GM18861 (cell line): ENCODE measurements around the gene SORCS2.

Experiments used
- ATAC-seq: cut with Tn5 transposase; IDR thresholded peaks from one replicate; pipeline ENCODE4 v1.9.1; 2021; ENCODE audit not compliant: unreplicated experiment

The SORCS2 gene

DNA sequence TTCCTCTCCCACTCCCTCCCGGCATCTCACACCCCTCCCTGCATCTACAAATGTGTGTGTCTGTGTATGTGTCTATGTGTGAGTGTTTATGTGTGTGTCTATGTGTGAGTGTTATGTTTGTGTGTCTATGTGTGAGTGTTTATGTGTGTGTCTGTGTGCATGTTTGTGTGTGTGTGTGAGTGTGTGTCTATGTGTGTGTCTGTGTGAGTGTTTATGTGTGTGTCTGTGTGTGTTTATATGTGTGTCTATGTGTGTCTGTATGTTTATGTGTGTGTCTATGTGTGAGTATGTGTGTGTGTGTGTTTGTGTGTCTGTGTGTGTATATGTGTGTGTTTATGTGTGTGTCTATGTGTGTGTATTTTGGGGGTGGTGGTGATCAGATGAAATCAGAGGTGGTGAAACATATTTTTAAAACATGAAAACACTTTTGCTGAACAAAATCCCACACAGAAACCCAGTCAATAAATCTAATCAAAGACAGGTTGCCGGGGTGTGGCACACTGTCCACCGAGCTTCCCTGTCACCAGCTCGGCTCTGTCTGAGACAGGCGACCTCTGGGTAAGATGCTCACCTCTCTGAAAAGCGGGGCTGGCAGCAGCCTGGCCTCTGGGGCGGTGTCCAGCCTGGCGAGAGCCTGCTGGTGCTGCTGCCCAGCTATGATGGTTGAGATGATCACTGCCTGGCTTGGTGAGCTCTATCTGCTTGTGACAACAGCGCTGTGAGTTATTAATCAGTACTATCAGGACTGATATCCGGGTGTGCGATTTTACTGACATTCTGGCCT lies 429.1 kb downstream of the SORCS2 start:
- no peak for ATAC-seq

DNA sequence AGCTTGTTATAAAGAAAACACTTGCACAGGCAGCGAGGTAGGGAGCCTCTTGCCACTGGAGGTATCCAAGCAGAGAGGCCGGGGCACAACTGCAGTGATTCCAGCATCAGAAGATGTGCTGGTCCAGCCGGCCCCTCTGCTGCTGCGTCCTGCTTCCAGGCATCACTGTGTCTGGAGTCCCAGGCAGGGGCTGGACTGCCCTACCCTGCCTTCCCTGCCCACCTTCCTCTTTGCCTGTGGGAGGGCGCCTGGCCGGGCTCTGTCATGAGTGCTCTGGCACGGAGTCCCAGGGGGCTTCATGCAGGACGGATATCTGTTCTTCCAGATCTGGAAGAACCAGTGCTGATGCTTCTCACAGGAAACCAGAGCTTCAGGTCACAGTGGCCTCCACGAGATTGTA lies 430.0 kb downstream of the SORCS2 start:
- no peak for ATAC-seq

DNA sequence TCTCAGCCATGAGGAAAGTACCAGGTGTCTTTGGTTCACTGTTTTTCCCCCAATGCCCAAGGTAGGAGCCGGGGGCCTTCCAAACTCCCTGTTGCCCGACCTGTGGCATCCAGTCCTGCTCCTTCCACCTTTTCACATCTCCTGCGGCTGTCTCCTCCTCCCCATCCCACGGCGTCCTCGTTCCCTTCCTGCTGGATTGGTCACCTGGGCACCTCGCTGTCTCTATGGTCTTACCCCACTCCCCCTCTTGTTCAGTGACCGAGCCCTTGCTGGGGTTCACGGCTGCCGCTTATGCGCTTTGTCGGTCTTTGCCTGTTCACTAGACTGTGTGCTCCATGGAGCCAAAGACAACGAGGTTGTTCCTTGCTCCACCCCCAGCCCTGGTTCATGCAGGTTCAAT lies 431.1 kb downstream of the SORCS2 start:
- ATAC-seq = no peak

DNA sequence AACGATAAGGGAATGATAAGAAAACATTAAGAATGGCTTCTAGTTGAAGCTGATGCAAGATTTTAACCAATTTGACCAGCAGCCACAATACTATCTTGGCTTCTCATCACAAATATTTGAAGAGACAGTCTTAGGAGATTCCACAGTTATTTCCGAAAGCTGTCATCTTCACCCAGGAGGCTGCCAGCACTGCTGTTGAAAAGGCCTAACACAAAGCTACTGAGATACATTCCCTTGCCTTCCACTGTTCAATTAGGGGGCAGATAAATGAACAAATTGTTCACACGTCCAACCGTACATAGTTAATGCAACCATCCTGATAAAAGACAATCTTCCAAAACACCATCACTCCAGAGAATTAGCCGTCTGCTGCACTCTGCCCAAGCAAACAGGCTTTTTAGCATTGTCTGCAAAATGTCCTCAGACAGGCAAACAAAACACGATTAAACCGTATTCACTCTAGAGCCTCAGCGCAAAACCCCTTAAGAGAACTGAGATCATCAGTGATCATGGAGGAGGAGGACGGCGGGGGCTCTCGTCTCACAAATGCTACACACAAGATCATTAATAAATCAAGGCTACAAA lies 432.1 kb downstream of the SORCS2 start:
- no peak for ATAC-seq

DNA sequence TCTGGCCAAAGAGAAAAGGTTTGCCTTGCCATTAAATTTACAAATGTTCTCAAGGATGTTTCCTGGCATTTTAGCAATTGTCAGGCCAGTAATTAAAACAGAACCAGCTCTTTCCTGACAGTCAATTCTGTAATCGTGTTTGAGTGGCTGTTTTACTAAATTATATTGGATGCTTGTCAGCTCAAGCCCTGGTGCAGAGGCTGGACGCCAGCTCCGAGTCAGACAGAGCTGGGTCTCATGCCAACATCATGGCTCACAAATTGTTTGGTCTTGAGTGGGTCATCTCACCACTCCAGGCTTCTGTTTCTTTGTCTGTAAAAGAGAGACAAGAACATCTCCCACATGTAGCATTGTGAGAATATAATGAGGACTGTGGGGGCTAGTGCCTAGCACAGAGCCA lies 432.7 kb downstream of the SORCS2 start:
- ATAC-seq = no peak

DNA sequence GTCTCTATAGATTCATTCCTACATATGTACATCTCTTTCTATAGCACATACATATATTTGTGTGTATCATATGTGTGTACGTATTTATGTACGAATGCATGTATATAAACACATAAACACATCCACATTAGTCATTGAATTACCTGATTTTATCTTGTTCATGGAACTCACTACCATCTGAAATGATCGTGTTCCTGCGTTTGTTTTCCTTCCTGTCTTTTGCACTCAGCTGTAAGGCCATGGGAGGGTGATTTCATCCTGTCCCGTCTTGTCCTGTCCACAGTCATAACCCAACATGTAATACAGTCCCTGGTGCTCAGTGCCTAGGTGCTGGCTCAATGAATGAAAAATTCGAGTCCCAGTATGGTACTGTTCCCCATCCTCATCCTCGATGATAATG lies 434.2 kb downstream of the SORCS2 start:
- no peak for ATAC-seq

DNA sequence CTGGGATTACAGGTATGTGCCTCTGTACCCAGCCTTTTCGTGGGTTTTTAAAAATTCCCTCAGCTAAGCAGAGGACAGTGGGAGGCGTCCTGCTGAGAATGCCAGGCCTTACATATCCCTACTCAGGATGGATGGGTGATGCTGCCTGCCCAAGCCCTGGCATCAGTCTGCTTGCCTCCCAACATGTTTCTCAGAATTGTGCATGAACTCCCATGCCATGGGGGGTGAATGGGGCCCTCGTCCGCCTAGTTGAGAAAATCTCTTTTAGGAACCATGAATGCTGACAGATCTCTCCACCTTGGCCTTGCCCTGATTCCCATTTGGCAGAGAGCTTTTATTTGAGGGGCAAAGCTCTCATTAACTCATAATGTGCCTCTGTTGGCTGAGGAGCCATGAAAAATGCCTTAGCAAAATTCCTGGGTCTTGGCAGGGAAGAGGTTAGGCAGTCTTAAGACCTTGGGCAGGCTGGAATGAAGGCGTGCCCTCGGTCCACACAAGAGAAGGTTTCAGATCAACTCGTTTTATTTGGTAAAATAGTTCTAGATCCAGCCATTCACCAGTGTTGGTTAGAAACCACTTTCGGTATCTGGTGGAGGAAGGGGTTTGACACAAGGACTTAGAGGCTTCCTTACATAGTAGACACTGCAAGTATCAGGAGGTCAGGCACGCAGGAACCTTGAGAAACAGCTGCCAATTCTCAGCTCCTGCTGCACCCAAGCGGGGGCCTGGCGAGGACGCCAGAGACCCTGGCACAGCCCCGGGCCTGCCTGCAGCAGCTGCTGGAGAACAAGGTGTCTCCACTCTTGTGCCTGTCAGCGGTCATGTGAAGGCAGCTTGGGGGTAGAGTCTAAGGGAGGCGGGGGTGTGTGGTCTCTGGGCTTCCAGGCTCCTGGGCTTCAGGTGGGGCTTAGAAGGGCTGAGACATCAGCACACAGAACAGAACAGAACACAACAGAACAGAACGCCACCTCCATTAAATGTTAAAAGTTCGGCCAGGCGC lies 435.2 kb downstream of the SORCS2 start:
- no peak for ATAC-seq

DNA sequence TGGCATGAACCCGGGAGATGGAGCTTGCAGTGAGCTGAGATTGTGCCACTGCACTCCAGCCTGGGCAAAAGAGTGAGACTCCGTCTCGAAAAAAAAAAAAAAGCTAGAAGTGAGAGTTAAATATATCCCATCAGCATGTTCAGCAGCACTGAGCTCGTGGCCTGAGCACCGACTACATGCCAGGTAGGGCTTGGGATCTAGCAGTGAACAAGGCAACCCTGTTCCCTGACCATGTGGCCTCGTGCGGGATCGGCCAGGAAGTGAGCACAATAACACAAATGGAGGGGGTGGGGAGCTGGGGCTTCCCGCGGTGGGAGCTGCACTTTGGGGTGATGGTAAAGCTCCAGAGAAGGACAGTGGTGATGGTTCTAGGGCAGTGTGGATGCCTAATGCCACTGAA lies 436.1 kb downstream of the SORCS2 start:
- ATAC-seq = no peak

DNA sequence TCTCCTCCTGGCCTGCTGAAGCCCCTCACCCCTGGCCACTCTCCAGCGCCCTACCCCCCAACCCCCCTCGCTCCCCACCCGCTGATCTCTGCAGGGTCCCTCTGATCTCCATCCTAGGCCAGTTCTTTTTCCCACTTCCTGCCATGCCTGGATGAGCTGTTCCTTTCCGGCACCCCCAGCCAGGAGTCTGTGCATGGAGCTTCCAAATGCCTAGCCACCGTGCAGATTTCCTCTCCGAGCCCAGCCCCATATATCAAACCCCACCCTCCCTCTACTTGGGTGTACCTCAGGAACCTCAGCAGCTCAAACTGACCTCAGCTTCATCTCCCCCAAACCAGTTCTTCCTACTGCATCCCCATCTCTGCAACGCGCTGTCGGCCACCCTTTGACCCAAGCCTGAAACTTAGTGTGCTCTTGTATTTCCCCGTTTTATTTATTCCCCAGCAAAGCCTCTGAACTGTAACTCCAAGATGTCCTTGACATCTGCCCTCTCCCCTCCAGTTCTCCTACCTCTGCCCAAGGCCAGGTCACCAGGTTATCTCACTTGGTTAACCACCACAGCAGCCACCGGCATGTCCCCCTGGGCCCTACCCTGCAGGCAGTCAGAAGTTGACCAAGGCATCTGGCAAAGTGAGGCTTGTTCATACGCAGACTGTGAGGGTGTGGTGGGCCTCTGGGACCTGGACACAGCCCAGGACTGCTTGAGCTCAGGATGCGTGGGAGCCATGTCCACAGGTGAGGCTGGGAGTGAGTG lies 437.3 kb downstream of the SORCS2 start:
- no peak for ATAC-seq

DNA sequence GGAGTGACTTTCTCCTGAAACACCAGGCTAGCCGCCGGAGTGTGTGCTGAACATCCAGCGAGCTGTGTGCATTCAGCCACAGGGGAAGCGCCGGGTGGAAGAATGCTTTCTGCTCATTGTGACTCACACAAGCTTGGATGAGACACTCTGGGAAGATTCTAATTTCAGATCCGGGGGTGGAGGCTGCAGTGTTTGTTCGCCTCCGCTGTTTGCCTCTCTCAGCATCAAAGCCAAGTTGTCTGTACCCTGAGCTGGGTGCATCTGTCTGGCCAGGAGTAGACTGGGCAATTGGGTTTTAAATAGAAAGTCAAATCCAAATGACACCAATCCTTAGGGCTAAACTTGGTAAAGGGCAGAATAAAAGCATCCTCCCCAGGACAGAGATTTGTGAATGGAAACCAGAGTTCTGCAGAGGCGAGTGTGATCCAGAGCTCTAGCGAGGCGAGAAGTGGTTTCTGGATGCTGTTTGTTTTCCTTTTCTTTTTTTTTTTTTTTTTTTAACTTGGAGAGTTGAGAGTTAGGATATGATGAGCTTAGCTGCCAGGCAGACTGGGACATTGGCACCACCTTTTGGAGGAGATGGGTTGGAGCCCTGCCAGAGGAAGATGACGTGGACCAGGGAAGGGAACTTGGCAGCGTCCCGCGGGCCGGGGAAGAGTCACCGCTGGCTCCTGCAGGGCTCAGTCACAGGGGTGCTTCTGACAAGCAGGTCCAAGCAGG lies 438.4 kb downstream of the SORCS2 start:
- no peak for ATAC-seq

DNA sequence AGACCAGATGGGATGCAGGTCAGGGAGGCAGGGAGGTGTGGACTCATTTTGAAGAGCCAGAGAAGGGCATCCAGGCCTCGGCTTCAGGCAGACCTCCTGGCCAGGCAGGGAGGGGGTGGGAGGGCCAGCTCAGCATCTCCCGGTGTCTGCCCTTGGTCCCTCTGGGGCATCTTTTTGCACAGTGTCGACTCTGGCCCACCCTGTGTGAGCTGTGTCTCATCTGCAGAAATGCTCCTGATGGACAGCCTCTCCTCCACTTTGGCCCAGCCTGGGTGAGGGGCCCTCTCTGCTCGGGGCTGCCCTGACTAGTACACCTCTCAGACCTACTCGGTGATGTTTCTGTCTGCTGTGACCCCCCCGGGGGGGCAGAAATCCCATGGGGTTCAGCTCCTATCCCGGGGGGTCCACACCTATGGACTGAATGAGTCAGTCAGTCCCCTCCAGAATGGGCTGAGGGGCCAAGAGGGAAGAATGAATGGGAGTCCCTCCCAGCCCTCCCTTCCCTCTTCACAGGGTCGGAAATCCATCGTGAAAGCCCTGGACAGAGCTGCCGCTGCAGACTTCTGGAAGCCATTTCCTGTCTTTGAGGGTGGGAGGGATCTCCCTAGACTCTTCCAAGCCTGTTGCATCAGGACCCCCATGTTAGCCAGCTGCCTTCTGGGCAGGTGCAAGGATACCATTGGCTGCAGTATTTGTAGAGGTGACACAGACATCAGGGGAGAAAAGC lies 439.1 kb downstream of the SORCS2 start:
- ATAC-seq = no peak

DNA sequence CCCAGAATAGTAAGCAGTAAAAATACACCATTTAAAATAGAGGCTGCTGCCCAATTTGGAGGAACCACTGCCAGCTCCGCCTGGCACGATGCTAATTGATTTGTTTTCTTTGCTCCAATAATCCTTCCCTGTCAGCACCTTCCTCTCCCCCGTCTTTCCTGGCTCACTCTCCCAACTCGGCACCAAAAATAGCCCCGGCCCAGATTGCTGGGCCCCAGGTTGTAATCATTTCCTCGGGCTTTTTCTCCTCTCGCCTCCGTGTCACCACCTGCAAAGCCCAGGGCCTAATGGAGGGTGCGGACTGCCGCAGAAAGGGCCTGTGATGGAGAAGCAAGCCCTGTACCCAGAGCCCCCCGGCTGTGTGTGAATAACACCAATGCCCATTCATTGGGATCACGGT lies 440.0 kb downstream of the SORCS2 start:
- no peak for ATAC-seq

DNA sequence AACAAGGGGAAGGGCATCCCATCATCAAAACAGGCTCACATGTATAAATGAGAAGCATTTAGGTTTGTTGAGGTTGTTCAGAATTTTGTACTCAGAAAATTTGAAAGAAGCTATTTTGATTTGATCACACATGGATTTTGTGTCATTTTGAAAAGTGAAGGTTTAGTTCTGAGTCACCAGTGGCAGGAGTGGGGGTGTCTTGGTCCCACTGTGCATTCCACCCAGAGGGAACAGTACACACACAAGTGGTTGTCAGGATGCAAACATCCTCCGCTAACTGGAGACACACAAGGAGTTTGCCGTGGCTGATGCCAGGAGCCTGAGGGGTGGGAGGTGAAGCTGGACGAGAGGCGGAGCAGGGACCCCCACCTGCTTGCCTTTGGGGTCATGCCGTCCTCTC lies 440.6 kb downstream of the SORCS2 start:
- no peak for ATAC-seq

DNA sequence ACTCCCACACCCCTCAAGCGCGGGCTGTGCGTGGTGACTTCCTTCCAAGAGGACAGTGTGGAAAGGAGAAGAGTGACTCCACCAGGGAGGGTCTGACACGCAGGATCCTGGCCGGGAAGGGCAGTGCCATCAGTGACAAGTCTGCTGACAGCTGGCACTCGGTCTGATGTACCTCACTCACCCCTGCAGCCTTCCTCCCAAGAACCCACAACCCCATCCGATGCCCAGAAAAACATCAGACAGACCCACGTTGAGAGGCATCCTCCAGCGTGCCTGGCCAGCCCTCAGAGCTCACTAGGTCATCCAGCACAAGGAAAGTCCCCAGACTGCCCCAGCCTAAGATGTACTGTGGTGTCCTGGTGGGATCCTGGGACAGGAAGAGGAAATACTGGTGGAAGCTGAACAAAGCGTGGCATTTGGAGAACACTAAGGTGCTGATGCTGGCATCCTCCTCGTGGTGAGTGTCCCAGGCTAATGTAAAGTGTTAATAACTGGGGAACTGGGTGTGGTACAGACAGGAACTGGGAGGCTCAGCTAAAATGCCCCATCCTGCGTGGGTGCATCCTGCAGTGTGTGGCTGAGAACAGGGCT lies 442.4 kb downstream of the SORCS2 start:
- ATAC-seq = no peak

DNA sequence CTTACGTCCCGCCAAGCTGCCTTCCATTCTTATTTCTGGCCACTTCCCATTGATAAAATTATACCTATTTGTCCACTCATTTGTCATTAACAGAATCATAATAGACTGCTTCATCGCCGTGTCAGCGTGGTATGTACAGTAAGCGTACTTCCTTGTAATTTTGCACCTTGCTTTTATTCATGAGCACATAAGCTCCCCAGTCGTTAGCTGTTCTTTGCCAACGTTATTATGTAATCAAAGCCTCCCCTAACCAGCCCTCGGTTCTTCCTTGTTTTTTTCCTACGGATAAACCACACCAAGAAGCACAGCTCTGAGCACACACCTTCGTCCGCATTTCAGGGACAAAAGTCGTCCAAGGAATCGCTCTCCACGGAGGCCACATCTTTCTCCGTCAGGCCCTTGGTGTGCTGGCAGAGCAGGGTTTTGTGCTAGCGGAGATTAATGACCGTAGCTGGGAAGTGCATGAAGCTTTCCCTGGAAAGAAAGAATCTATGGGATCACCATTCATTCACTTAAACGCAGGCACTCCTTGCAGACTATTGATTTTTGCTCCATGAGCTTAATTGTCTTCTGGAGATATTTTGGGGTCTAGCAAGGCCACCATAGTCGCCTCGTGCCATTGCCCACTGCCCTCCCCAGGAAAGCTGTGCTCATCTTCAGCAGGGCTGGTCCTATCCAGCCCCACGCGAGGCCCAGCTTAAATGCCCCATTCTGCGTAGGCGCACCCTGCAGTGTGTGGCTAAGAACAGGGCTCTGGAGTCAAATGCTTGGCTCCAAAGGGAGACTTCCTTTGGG lies 443.3 kb downstream of the SORCS2 start:
- no peak for ATAC-seq

DNA sequence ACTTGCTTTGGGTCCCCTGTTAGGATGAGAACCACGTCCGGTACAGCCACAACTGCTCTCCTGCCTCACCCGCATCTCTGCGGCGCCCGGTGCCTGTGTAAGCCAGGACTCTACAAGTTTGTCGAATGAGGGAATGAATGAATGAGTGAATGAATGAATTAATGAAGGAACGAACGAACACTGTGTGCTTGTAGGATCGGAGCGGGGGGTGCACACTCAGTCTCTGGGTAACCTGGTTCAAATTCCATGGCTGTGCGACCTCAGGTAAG lies 443.8 kb downstream of the SORCS2 start:
- ATAC-seq = no peak

DNA sequence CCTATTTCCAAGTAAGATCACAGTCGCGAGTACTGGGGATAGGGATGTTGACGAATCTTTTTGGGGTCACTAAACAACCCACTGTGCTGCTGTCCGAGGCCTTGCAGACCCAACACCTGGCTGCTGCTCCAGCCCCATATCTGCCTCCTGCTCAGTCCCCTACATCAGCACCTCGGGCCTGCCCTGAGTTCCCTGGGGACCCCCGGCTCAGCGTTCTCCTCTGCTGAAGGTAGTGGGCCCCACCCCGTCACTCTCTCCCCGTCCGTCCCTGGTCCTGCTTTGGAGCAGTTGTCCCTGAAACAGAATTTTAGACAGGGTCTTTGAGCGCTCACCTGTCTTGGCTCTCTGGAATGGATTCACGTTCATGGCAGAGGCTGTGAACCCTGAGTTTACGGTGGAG lies 444.8 kb downstream of the SORCS2 start:
- ATAC-seq = no peak

DNA sequence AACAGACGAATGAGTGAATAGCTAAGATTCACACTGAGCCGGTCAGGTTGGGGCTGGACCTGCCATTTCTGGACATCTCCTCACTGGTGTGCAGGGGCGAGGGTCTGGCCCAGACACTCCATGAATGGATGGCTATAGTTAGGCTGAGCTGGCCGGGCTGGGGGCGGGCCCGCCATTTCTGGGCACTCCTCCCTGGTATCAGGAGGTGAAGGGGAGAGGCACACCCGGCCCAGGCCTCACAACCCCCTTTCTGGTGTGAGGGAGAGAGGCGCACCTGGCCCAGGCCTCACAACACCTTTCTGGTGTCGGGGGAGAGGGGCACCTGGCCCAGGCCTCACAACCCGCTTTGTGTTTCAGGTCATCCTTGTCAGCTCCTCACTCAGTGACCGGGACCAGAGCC lies 445.6 kb downstream of the SORCS2 start:
- ATAC-seq = no peak

DNA sequence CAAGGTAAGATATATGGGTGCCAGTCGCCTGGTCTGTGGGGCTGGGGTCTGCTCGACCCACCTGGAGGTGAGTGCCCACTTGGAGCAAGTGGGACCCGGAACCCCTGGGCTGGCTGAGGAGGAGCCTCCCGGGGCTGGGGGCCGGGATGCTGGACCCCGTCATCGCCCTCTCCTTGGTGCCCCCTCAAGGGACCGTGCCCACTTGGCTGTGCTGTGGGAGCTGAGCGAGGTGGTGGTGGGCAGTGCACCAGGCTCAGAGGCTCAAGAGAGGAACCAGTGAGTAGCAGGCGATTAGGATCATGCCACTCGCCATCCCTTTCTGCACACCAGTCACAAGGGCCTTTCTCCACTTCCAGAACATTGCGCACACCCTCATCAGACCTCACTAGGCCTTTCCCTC lies 446.2 kb downstream of the SORCS2 start:
- no peak for ATAC-seq
